Neural progenitor cell (in vitro differentiated cells): Measurements from ENCODE around the gene PMCH. TPM values are rescaled to one million over a fixed set of nuclear protein-coding genes. Genes with fewer than 3 reads are reported as not detected.

Source experiments
- DNase-seq: peaks from one replicate; pipeline ENCODE4 v3.0.0-alpha.2; 2016; ENCODE audit warnings: low spot score
- H2AFZ ChIP-seq: fragments of 200-600 bp; sonication (generic); replicated peaks from 2 replicates; pipeline ENCODE4 v1.6.1; 2016; ENCODE audit warnings: antibody characterized with exemption
- H3F3A ChIP-seq: fragments of 200-600 bp; sonication (generic); 2 replicates; pipeline ENCODE4 v1.6.1; 2016; ENCODE audit warnings: antibody characterized with exemption, low read depth
- H3K27ac ChIP-seq: fragments of 200-600 bp; sonication (generic); 2 replicates; pipeline ENCODE4 v1.5.1; 2016; ENCODE audit warnings: mild to moderate bottlenecking
- H3K27me3 ChIP-seq: fragments of 200-600 bp; sonication (generic); 2 replicates; pipeline ENCODE4 v1.6.1; 2016; ENCODE audit warnings: mild to moderate bottlenecking, moderate library complexity
- H3K36me3 ChIP-seq: fragments of 200-600 bp; sonication (generic); 2 replicates; pipeline ENCODE4 v1.5.1; 2016
- H3K4me1 ChIP-seq: fragments of 200-600 bp; sonication (generic); 2 replicates; pipeline ENCODE4 v1.6.1; 2016; ENCODE audit warnings: mixed run types
- H3K4me2 ChIP-seq: fragments of 200-600 bp; sonication (generic); 2 replicates; pipeline ENCODE4 v1.6.1; 2016
- H3K4me3 ChIP-seq: fragments of 200-600 bp; sonication (generic); 2 replicates; pipeline ENCODE4 v1.5.1; 2016
- H3K79me2 ChIP-seq: fragments of 200-600 bp; sonication (generic); 2 replicates; pipeline ENCODE4 v1.6.1; 2016; ENCODE audit warnings: low read depth
- H3K9ac ChIP-seq: fragments of 200-600 bp; sonication (generic); 2 replicates; pipeline ENCODE4 v1.6.1; 2016
- H3K9me3 ChIP-seq: fragments of 200-600 bp; sonication (generic); 2 replicates; pipeline ENCODE4 v1.5.1; 2016; ENCODE audit warnings: low read depth
- H4K20me1 ChIP-seq: fragments of 200-600 bp; sonication (generic); 2 replicates; pipeline ENCODE4 v1.6.1; 2016; ENCODE audit warnings: low read depth
- H3K27ac Mint-ChIP-seq: 3 replicates; pipeline ENCODE4 v1.8.0; 2021; ENCODE audit warnings: mixed read lengths
- H3K27me3 Mint-ChIP-seq: 2 replicates; pipeline ENCODE4 v1.8.0; 2022; ENCODE audit warnings: low read depth, mild to moderate bottlenecking, inconsistent platforms, moderate library complexity, mixed read lengths; ENCODE audit not compliant: insufficient read depth
- H3K36me3 Mint-ChIP-seq: 3 replicates; pipeline ENCODE4 v1.8.0; 2021; ENCODE audit warnings: mixed read lengths
- H3K4me1 Mint-ChIP-seq: 3 replicates; pipeline ENCODE4 v1.8.0; 2021; ENCODE audit warnings: mixed read lengths
- H3K4me3 Mint-ChIP-seq: 3 replicates; pipeline ENCODE4 v1.8.0; 2021; ENCODE audit warnings: mild to moderate bottlenecking, moderate library complexity, mixed read lengths
- H3K9me3 Mint-ChIP-seq: 3 replicates; pipeline ENCODE4 v1.8.0; 2020; ENCODE audit warnings: mixed read lengths
- EZH2 ChIP-seq: fragments of 200-600 bp; sonication (generic); IDR thresholded peaks from 2 replicates; pipeline ENCODE4 v1.6.1; 2017; ENCODE audit warnings: antibody characterized with exemption, mild to moderate bottlenecking, moderate library complexity
- EZH2phosphoT487 ChIP-seq: fragments of 200-600 bp; sonication (generic); IDR thresholded peaks from 2 replicates; pipeline ENCODE4 v1.6.1; 2017; ENCODE audit warnings: antibody characterized with exemption
- total RNA-seq: library from RNA; depleted of rRNA; stranded (reverse); fragments of >200 nt; gene quantifications from 2 replicates; pipeline ENCODE4 v1.2.3, GENCODE V29; 2015; ENCODE audit warnings: low replicate concordance
- TF ChIP-seq, protein P1 (sequence below): fragments of 200-600 bp; sonication (generic); IDR thresholded peaks from 2 replicates; pipeline ENCODE4 v1.5.1; 2017; ENCODE audit warnings: antibody characterized with exemption, mild to moderate bottlenecking

Gene PMCH
- total RNA-seq, 1 donor from 2014 or later: not detected

DNA sequence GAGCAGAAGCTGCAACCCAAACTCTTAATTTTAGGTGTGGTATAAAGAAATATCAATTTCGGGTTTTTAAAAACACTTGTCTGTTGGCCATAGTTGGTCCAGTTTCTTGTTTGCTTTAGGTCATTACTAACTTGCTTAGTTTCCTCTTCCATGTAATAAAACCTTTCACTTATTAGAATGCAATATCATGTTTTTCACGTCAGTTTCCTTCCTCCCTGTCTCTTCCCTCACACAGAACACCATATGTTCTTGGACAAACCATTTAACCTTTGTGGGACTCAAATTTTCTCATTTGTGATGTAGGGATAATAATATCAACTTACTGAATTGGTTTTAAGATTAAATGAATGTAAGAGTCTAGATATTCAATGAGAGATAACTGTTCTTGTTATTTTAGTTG lies 22.9 kb downstream of the PMCH start:
- Mint-ChIP-seq H3K9me3 (no peaks in the 10 kb centered on the region), H3K27ac (no peak overlapping the region), H3K36me3 (no peaks in the 10 kb centered on the region), H3K27me3 (no peaks in the 10 kb centered on the region), H3K4me1 (no peaks in the 10 kb centered on the region), H3K4me3 (no peak overlapping the region)
- H3K9me3 ChIP-seq: no peaks in the 10 kb centered on the region
- H3K4me3 ChIP-seq: no peak overlapping the region
- no peak overlapping the region for H3K9ac ChIP-seq
- H4K20me1 ChIP-seq: no peaks in the 10 kb centered on the region
- no peaks in the 10 kb centered on the region for H3K79me2 ChIP-seq
- no peak overlapping the region for H3K4me2 ChIP-seq
- TF ChIP-seq EZH2phosphoT487 (no peak), EZH2 (no peak)
- TF ChIP-seq, protein P1, sequence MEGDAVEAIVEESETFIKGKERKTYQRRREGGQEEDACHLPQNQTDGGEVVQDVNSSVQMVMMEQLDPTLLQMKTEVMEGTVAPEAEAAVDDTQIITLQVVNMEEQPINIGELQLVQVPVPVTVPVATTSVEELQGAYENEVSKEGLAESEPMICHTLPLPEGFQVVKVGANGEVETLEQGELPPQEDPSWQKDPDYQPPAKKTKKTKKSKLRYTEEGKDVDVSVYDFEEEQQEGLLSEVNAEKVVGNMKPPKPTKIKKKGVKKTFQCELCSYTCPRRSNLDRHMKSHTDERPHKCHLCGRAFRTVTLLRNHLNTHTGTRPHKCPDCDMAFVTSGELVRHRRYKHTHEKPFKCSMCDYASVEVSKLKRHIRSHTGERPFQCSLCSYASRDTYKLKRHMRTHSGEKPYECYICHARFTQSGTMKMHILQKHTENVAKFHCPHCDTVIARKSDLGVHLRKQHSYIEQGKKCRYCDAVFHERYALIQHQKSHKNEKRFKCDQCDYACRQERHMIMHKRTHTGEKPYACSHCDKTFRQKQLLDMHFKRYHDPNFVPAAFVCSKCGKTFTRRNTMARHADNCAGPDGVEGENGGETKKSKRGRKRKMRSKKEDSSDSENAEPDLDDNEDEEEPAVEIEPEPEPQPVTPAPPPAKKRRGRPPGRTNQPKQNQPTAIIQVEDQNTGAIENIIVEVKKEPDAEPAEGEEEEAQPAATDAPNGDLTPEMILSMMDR: no peak
- peaks cover 7% of the 10 kb centered on the region for H3K36me3 ChIP-seq
- no peaks in the 10 kb centered on the region for H3K4me1 ChIP-seq
- H2AFZ ChIP-seq: no peak overlapping the region
- H3K27me3 ChIP-seq: no peaks in the 10 kb centered on the region
- no peak for DNase-seq
- no peaks in the 10 kb centered on the region for H3F3A ChIP-seq
- no peak overlapping the region for H3K27ac ChIP-seq

DNA sequence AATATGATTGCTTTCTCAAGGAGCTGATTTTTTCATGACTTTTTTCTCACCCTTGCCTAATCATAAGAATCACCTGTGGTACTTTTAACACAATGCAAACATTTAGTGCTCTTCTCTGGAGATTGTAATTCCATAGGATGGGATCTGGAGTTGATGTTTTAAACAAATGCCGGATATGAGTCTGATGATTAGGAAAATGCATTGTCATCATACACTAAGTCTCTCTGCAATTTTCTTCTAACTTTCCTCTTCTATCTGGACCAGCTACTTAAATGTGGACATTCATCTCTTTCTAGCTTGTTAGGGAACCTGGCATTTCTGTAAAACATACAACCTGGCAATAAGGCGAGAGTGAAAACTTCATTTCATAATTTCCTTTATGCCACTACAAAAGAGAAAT lies 23.5 kb downstream of the PMCH start:
- Mint-ChIP-seq H3K4me1 (no peaks in the 10 kb centered on the region), H3K36me3 (no peaks in the 10 kb centered on the region)
- H3K4me1 ChIP-seq: no peaks in the 10 kb centered on the region

DNA sequence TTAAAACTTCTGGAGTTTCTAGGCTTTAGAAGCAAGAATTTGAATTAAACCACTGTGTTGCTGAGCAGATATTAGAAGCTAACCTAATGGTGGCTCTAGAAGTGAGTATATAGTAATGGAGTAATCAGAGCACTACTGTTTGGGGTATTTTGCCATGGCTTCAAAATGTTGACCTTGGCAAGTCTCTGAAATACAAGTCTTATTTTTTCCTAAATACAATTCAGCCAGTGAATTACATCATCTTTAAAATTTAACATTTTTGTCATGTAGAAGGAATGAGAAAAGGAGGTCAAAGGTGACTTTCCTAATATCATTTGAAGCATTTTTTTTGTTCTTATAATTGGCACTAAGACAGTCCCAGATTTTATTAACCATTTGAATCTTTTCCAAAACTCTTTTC lies 25.2 kb downstream of the PMCH start:
- no peaks in the 10 kb centered on the region for H4K20me1 ChIP-seq
- no peak overlapping the region for H3K27ac ChIP-seq
- no peaks in the 10 kb centered on the region for H3K79me2 ChIP-seq
- TF ChIP-seq EZH2phosphoT487: no peak
- TF ChIP-seq, protein P1: no peak
- no peak for TF ChIP-seq EZH2
- no peaks in the 10 kb centered on the region for H3K27me3 ChIP-seq
- H3K36me3 Mint-ChIP-seq: no peaks in the 10 kb centered on the region
- no peaks in the 10 kb centered on the region for H3K9me3 Mint-ChIP-seq
- H3K9ac ChIP-seq: no peak overlapping the region
- H3K9me3 ChIP-seq: no peaks in the 10 kb centered on the region
- no peak overlapping the region for H3K27ac Mint-ChIP-seq
- H3K4me3 Mint-ChIP-seq: no peak overlapping the region
- no peaks in the 10 kb centered on the region for H3F3A ChIP-seq
- H3K4me3 ChIP-seq: no peak overlapping the region
- H3K27me3 Mint-ChIP-seq: no peaks in the 10 kb centered on the region
- no peak overlapping the region for H2AFZ ChIP-seq
- no peaks in the 10 kb centered on the region for H3K4me1 ChIP-seq
- no peak overlapping the region for H3K4me2 ChIP-seq
- H3K36me3 ChIP-seq: peaks cover 7% of the 10 kb centered on the region
- no peaks in the 10 kb centered on the region for H3K4me1 Mint-ChIP-seq
- DNase-seq: no peak

More for the DNA sequence above, 23.5 kb downstream of the PMCH start:
- Histone ChIP-seq H3K4me3 (no peak overlapping the region), H3K36me3 (peaks cover 7% of the 10 kb centered on the region), H3K9me3 (no peaks in the 10 kb centered on the region), H4K20me1 (no peaks in the 10 kb centered on the region), H2AFZ (no peak overlapping the region), H3F3A (no peaks in the 10 kb centered on the region), H3K27ac (no peak overlapping the region), H3K9ac (no peak overlapping the region), H3K4me2 (no peak overlapping the region), H3K79me2 (no peaks in the 10 kb centered on the region), H3K27me3 (no peaks in the 10 kb centered on the region)
- H3K27ac Mint-ChIP-seq: no peak overlapping the region
- no peak for DNase-seq
- H3K4me3 Mint-ChIP-seq: no peak overlapping the region
- no peaks in the 10 kb centered on the region for H3K9me3 Mint-ChIP-seq
- H3K27me3 Mint-ChIP-seq: no peaks in the 10 kb centered on the region
- TF ChIP-seq EZH2 (no peak), EZH2phosphoT487 (no peak)
- TF ChIP-seq, protein P1: no peak

DNA sequence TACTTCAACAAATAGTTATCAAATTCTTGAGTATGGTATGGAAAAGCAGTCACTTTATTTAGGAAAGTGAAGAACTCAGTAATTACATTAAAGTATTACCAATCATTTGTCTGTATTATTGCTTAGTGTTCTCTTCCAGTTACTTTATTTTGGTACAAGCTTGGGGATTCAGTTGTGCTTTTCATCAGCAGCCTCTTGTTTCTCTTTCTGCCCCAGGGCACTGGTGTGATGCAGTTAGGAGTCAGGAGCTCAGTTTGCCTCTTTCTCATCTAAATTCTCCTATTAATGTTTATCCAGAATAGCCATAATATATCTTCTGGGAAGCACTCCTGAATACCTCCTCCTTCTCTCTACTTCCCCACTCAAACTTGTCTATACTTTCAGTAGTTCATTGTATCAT lies 25.7 kb downstream of the PMCH start:
- no peaks in the 10 kb centered on the region for H3K36me3 Mint-ChIP-seq
- Histone ChIP-seq H3K4me1 (no peaks in the 10 kb centered on the region), H3F3A (no peaks in the 10 kb centered on the region), H3K27me3 (no peaks in the 10 kb centered on the region), H4K20me1 (no peaks in the 10 kb centered on the region), H3K36me3 (peaks cover 7% of the 10 kb centered on the region), H3K4me3 (no peak overlapping the region), H3K9ac (no peak overlapping the region), H2AFZ (no peak overlapping the region), H3K27ac (no peak overlapping the region), H3K4me2 (no peak overlapping the region), H3K79me2 (no peaks in the 10 kb centered on the region), H3K9me3 (no peaks in the 10 kb centered on the region)
- TF ChIP-seq EZH2: no peak
- no peak for TF ChIP-seq EZH2phosphoT487
- TF ChIP-seq, protein P1: no peak
- no peak overlapping the region for H3K4me3 Mint-ChIP-seq
- no peaks in the 10 kb centered on the region for H3K27me3 Mint-ChIP-seq
- no peak overlapping the region for H3K27ac Mint-ChIP-seq
- no peaks in the 10 kb centered on the region for H3K9me3 Mint-ChIP-seq
- no peak for DNase-seq
- H3K4me1 Mint-ChIP-seq: no peaks in the 10 kb centered on the region
